Measurements from ENCODE around the gene ELOA.
A peak's percentile ranks its signal among the peaks of the same experiment; 100 is the strongest.

Gene ELOA

GRCh38 chr1:23803674-23804073 lies 60.4 kb downstream of the ELOA start:
- no peak for DNase-seq

- DNase-seq: no peak
These were observed 61.0 kb downstream of the ELOA start for GRCh38 chr1:23804183-23804835.

GRCh38 chr1:23805025-23805424 lies 61.8 kb downstream of the ELOA start:
- no peak for DNase-seq

- DNase-seq: no peak
These were observed 63.0 kb downstream of the ELOA start for GRCh38 chr1:23806280-23806679.

GRCh38 chr1:23807453-23807852 lies 64.2 kb downstream of the ELOA start:
- no peak for DNase-seq

- DNase-seq: peak; percentile 56
These were observed 66.5 kb downstream of the ELOA start for GRCh38 chr1:23809751-23810171.

DNA sequence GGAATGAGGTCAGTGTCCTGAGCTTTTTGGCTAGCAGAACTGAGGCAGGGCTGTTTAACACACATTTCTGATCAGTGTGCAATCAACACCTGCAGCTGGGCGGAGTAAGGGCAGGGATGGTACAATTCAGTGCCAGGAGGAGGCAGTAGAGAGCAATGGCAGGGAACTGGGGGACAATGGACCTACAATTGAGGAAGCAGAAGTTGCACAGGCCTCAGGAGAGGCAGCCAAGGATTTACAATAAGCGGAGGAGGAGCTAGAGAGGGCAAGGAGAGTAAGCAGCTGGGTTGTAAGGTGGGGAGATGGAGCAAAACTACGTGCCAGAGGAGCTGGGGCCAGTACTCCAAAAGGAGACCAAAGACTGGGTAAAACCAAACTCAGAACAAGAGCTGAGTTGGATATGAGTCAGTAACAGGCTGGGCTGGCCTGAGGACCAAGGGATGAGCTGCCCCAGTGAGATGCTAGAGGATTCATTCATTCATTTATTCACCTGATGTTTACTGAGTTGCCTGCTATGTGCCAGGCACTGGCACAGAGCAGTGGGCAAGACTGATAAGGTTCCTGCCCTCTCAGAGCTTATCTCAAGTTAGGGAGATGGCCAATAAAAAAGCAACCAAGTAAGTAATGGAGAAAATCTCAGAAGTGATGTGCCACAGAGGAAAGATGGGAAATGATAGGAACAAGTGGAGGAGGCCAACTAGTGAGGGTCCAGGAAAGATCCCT lies 67.7 kb downstream of the ELOA start:
- no peak for DNase-seq
